MM.1S (cell line): Measurements from ENCODE around the gene CLMN.

ENCODE experiments used
- CTCF ChIP-seq: fragments of 300-600 bp; sonication (generic); IDR thresholded peaks from 2 replicates; pipeline ENCODE4 v1.5.1; 2016; ENCODE audit warnings: antibody characterized with exemption, low read length, mixed read lengths
- EZH2phosphoT487 ChIP-seq: fragments of 300-600 bp; sonication (generic); IDR thresholded peaks from 2 replicates; pipeline ENCODE4 v1.6.1; 2018; ENCODE audit warnings: antibody characterized with exemption, low read length

- TF ChIP-seq CTCF: no peak
- TF ChIP-seq EZH2phosphoT487: no peak
Observed at GRCh38 chr14:95183082-95183481, 136.6 kb downstream of the CLMN start.
